HFF-Myc (cell line): ENCODE data around the gene RPRD1B.

Source experiments
- DNase-seq: peaks from one replicate; pipeline ENCODE4 v3.0.0-alpha.2; 2011; ENCODE audit warnings: low read depth; ENCODE audit errors: extremely low read depth
- H3K4me3 ChIP-seq: replicated peaks from 2 replicates; pipeline ENCODE4 v1.5.1; 2011; ENCODE audit warnings: low read depth, mild to moderate bottlenecking, control low read depth, low read length
- CTCF ChIP-seq: IDR thresholded peaks from 2 replicates; pipeline ENCODE4 v1.5.1; 2012; ENCODE audit warnings: mild to moderate bottlenecking, low read depth, low read length, control low read depth; ENCODE audit errors: missing control alignments

Gene RPRD1B

GRCh38 chr20:37994512-37994911 lies 39.0 kb upstream of the RPRD1B start:
- no peak for DNase-seq
- TF ChIP-seq CTCF = no peak
- no peak overlapping the region for H3K4me3 ChIP-seq

GRCh38 chr20:37995856-37996605 lies 37.5 kb upstream of the RPRD1B start:
- no peak for DNase-seq
- no peak for TF ChIP-seq CTCF
- no peak overlapping the region for H3K4me3 ChIP-seq

GRCh38 chr20:37997516-37997915 lies 36.0 kb upstream of the RPRD1B start:
- TF ChIP-seq CTCF = no peak
- no peak for DNase-seq
- no peak overlapping the region for H3K4me3 ChIP-seq

- no peak overlapping the region for H3K4me3 ChIP-seq
- DNase-seq = no peak
- no peak for TF ChIP-seq CTCF
Measured at GRCh38 chr20:37999526-38000263, 33.9 kb upstream of the RPRD1B start.

GRCh38 chr20:38000293-38000692 lies 33.3 kb upstream of the RPRD1B start:
- H3K4me3 ChIP-seq = no peak overlapping the region
- DNase-seq = no peak
- TF ChIP-seq CTCF = no peak

- H3K4me3 ChIP-seq = no peak overlapping the region
- TF ChIP-seq CTCF = no peak
- no peak for DNase-seq
Measured at GRCh38 chr20:38001173-38001875, 32.2 kb upstream of the RPRD1B start.
